Dendritic cell treated with granulocyte-macrophage colony-stimulating factor and Interleukin-4, amounts not matched to agents 40 ng/mL and 50 ng/mL, for 4 days (primary cell): ENCODE data around the gene IGSF5.

Experiments used
- H3K27ac Mint-ChIP-seq: one replicate; pipeline ENCODE4 v1.8.0; 2022; ENCODE audit warnings: mild to moderate bottlenecking, mixed read lengths
- H3K27me3 Mint-ChIP-seq: one replicate; pipeline ENCODE4 v1.8.0; 2022; ENCODE audit warnings: mild to moderate bottlenecking, mixed read lengths
- H3K36me3 Mint-ChIP-seq: one replicate; pipeline ENCODE4 v1.8.0; 2022; ENCODE audit warnings: low read depth, mixed read lengths
- H3K4me1 Mint-ChIP-seq: one replicate; pipeline ENCODE4 v1.8.0; 2022; ENCODE audit warnings: low read depth, mixed read lengths
- H3K4me3 Mint-ChIP-seq: one replicate; pipeline ENCODE4 v1.8.0; 2022; ENCODE audit warnings: mild to moderate bottlenecking, moderate library complexity, mixed read lengths
- H3K9me3 Mint-ChIP-seq: one replicate; pipeline ENCODE4 v1.8.0; 2022; ENCODE audit warnings: mixed read lengths
- intact Hi-C: fragments of 100-400 bp; cut with micrococcal nuclease; formaldehyde crosslinking; loops from one replicate; pipeline ENCODE4 v1.15.0; 2022

The IGSF5 gene

GRCh38 chr21:39812983-39813382 lies 68.0 kb downstream of the IGSF5 start:
- H3K27ac Mint-ChIP-seq: no peak overlapping the region
- H3K36me3 Mint-ChIP-seq: no peaks in the 10 kb centered on the region
- intact Hi-C loops: no loop called here
- H3K4me1 Mint-ChIP-seq: no peaks in the 10 kb centered on the region
- H3K27me3 Mint-ChIP-seq: no peaks in the 10 kb centered on the region
- peaks cover 2% of the 10 kb centered on the region for H3K9me3 Mint-ChIP-seq
- no peak overlapping the region for H3K4me3 Mint-ChIP-seq

- intact Hi-C loops: no loop called here
- no peaks in the 10 kb centered on the region for H3K4me1 Mint-ChIP-seq
- H3K9me3 Mint-ChIP-seq: peaks cover 9% of the 10 kb centered on the region
- no peak overlapping the region for H3K27ac Mint-ChIP-seq
- H3K27me3 Mint-ChIP-seq: no peaks in the 10 kb centered on the region
- no peaks in the 10 kb centered on the region for H3K36me3 Mint-ChIP-seq
- H3K4me3 Mint-ChIP-seq: no peak overlapping the region
These were observed 73.6 kb downstream of the IGSF5 start for GRCh38 chr21:39818557-39818956.

DNA sequence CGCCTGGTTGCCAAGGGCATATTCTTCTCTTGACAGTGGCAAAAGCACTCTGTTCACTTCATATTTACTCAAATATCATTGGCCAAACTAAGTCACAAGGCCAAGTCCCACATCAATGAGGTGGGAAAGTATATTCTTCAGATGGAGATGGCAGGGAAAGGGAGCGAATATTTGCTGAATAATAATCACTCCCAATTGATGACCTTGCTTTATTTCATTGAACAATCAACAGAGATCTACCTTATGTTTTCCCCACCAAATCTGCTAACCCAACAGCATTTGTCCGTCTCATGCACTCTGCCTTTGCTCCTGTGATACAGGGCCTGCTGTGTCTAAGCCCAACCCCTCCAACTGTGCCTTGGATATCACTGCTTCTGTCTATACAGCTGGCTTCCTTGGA lies 77.1 kb downstream of the IGSF5 start:
- Mint-ChIP-seq H3K4me3 (no peak overlapping the region), H3K36me3 (no peaks in the 10 kb centered on the region), H3K27me3 (no peaks in the 10 kb centered on the region), H3K9me3 (peaks cover 9% of the 10 kb centered on the region), H3K4me1 (no peaks in the 10 kb centered on the region), H3K27ac (no peak overlapping the region)
- intact Hi-C loops: no loop called here

- Mint-ChIP-seq H3K27ac (no peak overlapping the region), H3K27me3 (peaks cover 2% of the 10 kb centered on the region), H3K9me3 (no peaks in the 10 kb centered on the region), H3K4me1 (no peaks in the 10 kb centered on the region), H3K36me3 (no peaks in the 10 kb centered on the region), H3K4me3 (no peak overlapping the region)
- intact Hi-C loops: no loop called here
These were observed 80.3 kb downstream of the IGSF5 start for GRCh38 chr21:39825250-39825649.

DNA sequence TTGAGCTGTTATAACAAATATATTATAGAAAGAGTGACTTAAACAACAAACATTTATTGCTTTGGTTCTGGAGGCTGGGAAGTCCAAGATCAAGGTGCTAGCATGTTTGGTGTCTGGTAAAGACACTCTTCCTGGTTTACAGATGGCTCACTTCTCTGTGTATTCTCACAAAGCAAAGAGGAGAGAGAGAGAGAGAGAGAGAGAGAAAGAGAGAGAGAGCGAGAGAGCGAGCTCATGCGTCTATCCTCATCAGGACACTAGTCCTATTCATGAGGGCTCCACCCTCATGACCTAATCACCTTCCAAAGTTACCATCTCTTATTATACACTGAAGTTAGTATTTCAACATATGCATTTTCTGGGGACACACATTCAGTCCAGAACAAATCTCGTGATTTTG lies 89.6 kb downstream of the IGSF5 start:
- H3K27me3 Mint-ChIP-seq: no peaks in the 10 kb centered on the region
- intact Hi-C loops: no loop called here
- H3K36me3 Mint-ChIP-seq: no peaks in the 10 kb centered on the region
- no peaks in the 10 kb centered on the region for H3K9me3 Mint-ChIP-seq
- H3K27ac Mint-ChIP-seq: no peak overlapping the region
- H3K4me1 Mint-ChIP-seq: no peaks in the 10 kb centered on the region
- H3K4me3 Mint-ChIP-seq: no peak overlapping the region

GRCh38 chr21:39837861-39838359 lies 92.9 kb downstream of the IGSF5 start:
- Mint-ChIP-seq H3K27ac (no peak overlapping the region), H3K4me1 (no peaks in the 10 kb centered on the region), H3K4me3 (no peak overlapping the region), H3K9me3 (no peaks in the 10 kb centered on the region), H3K27me3 (no peaks in the 10 kb centered on the region), H3K36me3 (no peaks in the 10 kb centered on the region)
- intact Hi-C loops: no loop called here

- H3K4me3 Mint-ChIP-seq: no peak overlapping the region
- no peaks in the 10 kb centered on the region for H3K27me3 Mint-ChIP-seq
- no peaks in the 10 kb centered on the region for H3K4me1 Mint-ChIP-seq
- H3K27ac Mint-ChIP-seq: no peak overlapping the region
- intact Hi-C loops: no loop called here
- H3K9me3 Mint-ChIP-seq: no peaks in the 10 kb centered on the region
- no peaks in the 10 kb centered on the region for H3K36me3 Mint-ChIP-seq
These were observed 95.6 kb downstream of the IGSF5 start for GRCh38 chr21:39840373-39841097.

GRCh38 chr21:39842741-39843459 lies 97.9 kb downstream of the IGSF5 start:
- intact Hi-C loops: no loop called here
- Mint-ChIP-seq H3K9me3 (no peaks in the 10 kb centered on the region), H3K27ac (no peak overlapping the region), H3K4me1 (no peaks in the 10 kb centered on the region), H3K36me3 (no peaks in the 10 kb centered on the region), H3K4me3 (no peak overlapping the region), H3K27me3 (no peaks in the 10 kb centered on the region)

DNA sequence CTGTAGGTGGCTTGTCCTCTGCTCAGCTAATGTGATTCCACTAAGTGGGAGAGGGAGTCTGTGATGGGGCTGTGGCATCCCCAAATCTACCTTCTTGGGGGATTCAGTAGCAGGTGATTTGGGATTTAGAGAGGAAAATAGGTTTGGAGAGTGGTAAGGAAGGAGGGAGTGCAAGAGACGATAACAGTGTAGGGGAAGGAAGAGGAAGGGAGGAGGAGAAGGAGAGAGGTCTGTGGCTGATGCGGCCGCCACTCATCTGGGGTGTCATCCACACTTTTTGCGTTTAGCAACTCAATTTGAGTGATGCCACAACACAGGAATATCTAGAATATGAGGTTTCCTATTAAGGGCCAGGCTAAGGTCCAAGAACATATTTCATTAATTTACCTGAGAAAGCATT lies 98.5 kb downstream of the IGSF5 start:
- no peaks in the 10 kb centered on the region for H3K9me3 Mint-ChIP-seq
- no peak overlapping the region for H3K4me3 Mint-ChIP-seq
- no peaks in the 10 kb centered on the region for H3K27me3 Mint-ChIP-seq
- intact Hi-C loops: no loop called here
- H3K36me3 Mint-ChIP-seq: no peaks in the 10 kb centered on the region
- no peaks in the 10 kb centered on the region for H3K4me1 Mint-ChIP-seq
- no peak overlapping the region for H3K27ac Mint-ChIP-seq

- Mint-ChIP-seq H3K4me1 (no peaks in the 10 kb centered on the region), H3K4me3 (no peak overlapping the region), H3K9me3 (no peaks in the 10 kb centered on the region), H3K27me3 (no peaks in the 10 kb centered on the region), H3K36me3 (no peaks in the 10 kb centered on the region), H3K27ac (no peak overlapping the region)
- intact Hi-C loops: no loop called here
These were observed 98.9 kb downstream of the IGSF5 start for GRCh38 chr21:39843916-39844315.

DNA sequence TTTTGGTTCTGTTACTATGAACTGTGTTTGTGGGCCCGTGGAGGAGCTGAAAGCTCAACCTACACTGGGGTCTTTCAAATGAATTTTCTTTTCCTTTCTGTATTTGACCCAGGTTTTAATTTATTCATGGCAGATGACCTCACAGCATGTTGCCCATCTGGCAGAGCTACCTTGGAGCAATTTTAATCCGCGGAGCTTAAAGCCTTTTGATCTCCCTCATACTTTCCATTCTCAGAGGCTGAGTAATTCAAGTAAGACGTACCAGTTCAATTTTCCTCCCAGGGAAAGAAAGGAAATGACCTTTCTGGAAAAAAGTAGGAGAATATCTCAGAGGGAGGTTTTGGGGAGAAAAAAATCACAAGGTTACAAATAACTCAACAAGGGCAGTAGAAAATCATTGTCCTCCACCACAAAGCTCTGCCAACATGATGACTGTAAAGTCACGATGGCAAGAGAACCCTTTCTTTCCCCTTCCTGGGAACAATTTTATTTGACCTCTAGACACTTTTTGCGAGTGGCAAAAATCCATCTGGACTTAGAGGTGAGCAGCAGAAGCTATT lies 100.7 kb downstream of the IGSF5 start:
- no peaks in the 10 kb centered on the region for H3K27me3 Mint-ChIP-seq
- H3K4me3 Mint-ChIP-seq: no peak overlapping the region
- intact Hi-C loops: no loop called here
- H3K27ac Mint-ChIP-seq: no peak overlapping the region
- H3K36me3 Mint-ChIP-seq: no peaks in the 10 kb centered on the region
- no peaks in the 10 kb centered on the region for H3K9me3 Mint-ChIP-seq
- H3K4me1 Mint-ChIP-seq: no peaks in the 10 kb centered on the region

DNA sequence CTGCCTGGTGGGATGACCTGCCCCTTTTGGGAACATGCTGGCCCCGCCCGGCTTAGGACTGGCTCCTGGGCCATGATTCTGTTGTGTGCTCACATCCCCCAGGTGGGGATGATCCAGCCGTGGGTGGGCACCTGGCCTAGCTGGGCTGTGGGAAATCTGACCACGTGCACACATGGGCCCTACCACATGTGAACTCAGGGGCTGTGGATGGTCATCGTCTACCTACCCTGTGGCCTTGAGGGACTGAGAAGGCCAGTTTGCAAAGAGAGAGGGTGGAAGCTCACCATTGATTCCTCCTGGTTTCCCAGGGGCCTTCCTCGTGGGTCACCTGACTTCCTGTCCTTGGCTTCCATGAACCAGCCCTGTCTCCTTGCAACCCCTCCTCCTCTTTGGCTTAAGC lies 102.9 kb downstream of the IGSF5 start:
- Mint-ChIP-seq H3K4me1 (no peaks in the 10 kb centered on the region), H3K27ac (no peak overlapping the region), H3K36me3 (no peaks in the 10 kb centered on the region), H3K9me3 (no peaks in the 10 kb centered on the region), H3K4me3 (no peak overlapping the region), H3K27me3 (no peaks in the 10 kb centered on the region)
- intact Hi-C loops: no loop called here

GRCh38 chr21:39849014-39849655 lies 104.2 kb downstream of the IGSF5 start:
- Mint-ChIP-seq H3K4me1 (no peaks in the 10 kb centered on the region), H3K9me3 (no peaks in the 10 kb centered on the region), H3K36me3 (no peaks in the 10 kb centered on the region), H3K27ac (no peak overlapping the region), H3K4me3 (no peak overlapping the region), H3K27me3 (no peaks in the 10 kb centered on the region)
- intact Hi-C loops: no loop called here

- no peaks in the 10 kb centered on the region for H3K4me1 Mint-ChIP-seq
These were observed 105.3 kb downstream of the IGSF5 start for GRCh38 chr21:39850333-39850732.

More at GRCh38 chr21:39850333-39850732, 105.3 kb downstream of the IGSF5 start:
- Mint-ChIP-seq H3K4me3 (no peak overlapping the region), H3K27ac (no peak overlapping the region), H3K27me3 (no peaks in the 10 kb centered on the region), H3K36me3 (no peaks in the 10 kb centered on the region), H3K9me3 (no peaks in the 10 kb centered on the region)
- intact Hi-C loops: no loop called here
